HG03103 (cell line): ENCODE measurements around the gene GABRB2.

Experiments
- ATAC-seq: cut with Tn5 transposase; IDR thresholded peaks from one replicate; pipeline ENCODE4 v1.9.1; 2021; ENCODE audit warnings: low read depth; ENCODE audit not compliant: unreplicated experiment

GABRB2 gene

DNA sequence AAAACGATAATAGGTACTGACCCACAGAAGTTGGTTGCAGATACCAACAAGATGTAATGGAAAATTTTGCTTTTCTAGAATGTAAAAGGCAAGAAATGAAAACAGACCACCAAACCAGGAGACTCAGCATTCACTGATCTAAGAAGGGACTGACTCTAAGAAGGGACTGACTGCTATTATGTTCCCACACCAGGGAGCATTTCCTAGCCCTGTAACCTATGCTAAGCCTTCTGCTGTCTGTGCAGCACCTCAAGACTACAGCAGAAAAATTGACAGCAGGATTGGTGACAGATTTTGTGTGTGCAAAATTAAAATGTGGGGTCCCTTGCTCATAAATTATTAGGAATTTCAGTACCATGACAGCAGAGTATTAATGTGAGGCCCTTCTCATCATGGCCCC lies 154.8 kb downstream of the GABRB2 start:
- no peak for ATAC-seq

DNA sequence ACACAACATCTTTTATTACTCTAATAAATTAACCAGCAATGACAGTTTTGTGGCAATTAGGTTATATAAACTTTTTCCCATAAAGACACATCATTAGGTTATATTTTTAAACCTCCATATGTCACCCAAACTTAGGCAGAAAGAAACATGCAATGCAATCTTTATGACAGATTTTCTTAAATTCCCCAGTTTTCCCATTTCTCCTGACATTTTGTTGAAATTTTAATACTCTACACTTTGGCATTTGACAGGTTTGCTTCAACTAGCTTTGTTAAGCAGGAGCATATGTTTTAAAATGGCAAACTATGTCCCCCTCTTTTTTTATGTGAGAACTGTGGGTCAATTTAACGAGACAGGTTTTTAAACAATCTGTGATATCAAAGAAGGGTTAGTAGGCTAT lies 155.5 kb downstream of the GABRB2 start:
- no peak for ATAC-seq

DNA sequence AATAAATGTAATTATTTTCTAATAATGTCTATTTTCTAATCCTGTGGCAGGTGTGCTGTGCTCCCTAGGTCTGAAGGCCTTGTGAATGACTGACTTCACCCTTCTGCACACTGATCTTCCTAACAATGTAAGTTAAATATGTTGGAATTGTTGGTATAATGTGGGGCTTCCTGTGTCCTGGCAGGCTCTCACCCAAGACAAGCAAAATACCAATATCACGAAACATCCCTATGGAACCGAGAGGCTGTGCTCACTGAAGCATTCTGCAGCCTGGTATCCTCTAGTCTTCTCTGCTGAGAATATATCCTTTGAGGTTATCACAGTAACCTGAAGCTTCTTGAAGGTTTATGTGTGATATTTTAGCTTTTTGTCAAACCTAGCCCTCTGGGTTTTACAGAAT lies 159.4 kb downstream of the GABRB2 start:
- no peak for ATAC-seq

- no peak for ATAC-seq
Measured at GRCh38 chr5:161385027-161385426, 161.5 kb downstream of the GABRB2 start.

GRCh38 chr5:161382685-161383084 lies 163.8 kb downstream of the GABRB2 start:
- ATAC-seq = no peak

DNA sequence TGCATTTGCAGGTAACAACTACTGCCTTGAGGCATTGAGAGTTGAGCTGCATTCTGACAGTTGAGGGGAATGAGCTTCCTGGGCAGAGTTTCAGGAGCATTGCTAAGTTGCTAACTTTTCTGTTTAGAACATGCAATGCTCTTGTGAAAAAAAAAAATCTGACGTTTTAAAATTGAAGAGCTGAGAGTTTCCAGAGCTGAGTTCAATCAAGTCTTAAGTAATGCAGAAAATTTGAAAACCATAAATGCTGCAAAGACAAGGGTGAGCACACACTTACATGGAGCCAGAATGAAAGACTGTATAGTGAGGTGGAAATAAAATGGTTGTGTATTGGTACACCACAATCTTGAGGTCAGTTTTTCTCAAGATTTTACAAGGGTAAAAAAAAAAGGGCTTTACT lies 166.0 kb downstream of the GABRB2 start:
- ATAC-seq = no peak

GRCh38 chr5:161378701-161379100 lies 167.8 kb downstream of the GABRB2 start:
- no peak for ATAC-seq

DNA sequence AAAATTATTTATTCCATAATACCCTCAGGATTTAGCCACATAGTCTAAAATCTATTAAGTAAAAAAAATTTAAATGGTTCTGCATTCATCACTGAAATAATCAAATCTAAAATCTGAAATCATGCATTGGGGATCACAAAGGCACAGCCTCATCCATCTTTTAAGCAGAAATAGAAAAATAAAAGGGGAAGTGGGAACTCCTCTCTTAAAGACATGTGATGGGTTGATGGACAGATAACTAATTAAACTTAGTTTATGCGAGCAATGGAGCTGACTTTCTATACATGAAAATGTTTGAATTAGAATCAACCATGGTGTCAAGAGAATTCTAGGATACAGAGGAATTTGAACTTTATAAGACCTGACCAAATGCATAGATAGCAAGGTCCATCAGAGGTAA lies 170.5 kb downstream of the GABRB2 start:
- no peak for ATAC-seq

DNA sequence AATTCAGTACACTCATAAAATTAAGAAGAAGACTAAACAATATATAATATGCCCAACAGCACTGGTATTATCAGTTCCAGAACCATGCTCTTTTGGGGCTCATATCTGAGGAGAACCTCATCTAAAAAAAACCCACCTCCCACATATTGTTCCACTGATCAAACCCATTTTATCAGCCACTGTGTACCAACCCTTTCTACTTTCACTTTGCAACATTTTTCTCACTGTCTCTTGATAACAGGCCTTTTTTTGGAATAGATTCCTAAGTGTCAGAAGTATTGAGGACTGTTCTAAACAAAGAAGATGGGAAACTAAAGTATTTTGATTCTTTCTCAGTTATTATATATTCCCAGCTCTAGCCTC lies 173.2 kb downstream of the GABRB2 start:
- no peak for ATAC-seq

DNA sequence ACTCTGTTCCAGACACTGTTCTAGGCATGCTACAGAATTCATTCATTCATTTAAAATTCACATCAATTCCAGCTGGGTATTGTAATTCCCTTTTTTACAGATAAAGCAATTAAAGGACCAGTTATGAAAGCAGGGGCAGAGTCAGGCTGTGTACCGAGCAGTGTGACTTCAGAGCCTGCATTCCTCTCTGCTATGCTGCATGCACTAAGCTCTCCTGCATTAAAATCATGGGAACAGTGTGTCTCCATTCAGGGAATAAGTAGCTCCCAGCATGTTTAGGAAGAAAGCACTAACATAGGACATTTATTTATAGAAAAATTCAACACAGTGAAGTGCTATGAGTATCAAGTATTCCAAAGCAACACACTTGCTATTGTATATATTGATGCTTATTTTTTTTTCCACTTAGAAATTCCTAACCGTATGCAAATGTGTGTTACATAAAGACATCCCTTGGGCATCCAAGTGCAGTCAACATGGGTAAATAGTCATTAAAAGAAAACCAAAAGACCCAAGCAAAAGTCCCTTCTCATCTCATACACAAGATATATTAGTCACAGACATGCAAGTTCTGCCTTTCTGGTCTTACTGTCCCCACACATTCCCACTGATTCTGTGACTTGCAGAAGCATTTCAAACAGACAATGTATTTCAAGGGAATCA lies 173.7 kb downstream of the GABRB2 start:
- ATAC-seq = no peak

DNA sequence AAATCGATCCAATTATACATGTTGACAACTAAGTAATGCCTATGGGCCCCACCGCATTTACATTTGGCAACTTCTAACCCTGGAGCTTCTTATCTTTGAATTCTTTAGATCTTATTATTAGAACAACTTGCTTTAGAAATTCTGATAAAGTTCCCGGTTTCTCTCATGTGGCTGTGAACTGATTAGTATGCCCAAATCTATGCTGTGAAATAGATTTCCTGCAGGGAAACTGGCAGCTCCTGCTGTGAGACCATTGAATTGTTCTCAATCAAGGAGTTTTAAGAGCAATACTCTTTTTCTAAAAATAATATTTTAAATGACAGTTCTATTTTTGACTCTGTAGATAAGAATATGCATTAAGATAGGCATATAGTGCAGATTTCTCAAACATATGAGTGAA lies 177.5 kb downstream of the GABRB2 start:
- no peak for ATAC-seq

DNA sequence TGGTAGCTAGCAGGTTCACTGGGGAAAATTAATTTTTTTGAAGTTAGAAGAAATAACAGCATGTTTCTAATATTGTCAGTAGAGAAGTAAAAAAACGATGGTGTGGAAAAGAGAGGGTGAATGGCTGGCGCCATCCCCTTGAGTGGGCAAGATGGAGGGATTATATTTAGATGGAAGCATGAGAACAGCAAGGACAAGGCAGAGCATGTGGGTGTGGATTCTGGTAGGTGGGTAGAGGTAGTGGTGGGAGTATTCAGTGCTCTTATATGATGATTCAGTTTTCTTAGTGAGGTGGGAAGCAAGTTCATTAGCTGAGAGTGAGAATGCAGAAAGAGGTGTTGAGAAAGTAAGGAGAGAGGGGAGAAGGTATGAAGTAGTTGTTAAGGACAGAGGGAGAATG lies 188.1 kb downstream of the GABRB2 start:
- no peak for ATAC-seq

GRCh38 chr5:161344234-161344633 lies 202.3 kb downstream of the GABRB2 start:
- ATAC-seq = no peak

- no peak for ATAC-seq
Measured at GRCh38 chr5:161342886-161343285, 203.6 kb downstream of the GABRB2 start.

- no peak for ATAC-seq
Measured at GRCh38 chr5:161340012-161340411, 206.5 kb downstream of the GABRB2 start.

DNA sequence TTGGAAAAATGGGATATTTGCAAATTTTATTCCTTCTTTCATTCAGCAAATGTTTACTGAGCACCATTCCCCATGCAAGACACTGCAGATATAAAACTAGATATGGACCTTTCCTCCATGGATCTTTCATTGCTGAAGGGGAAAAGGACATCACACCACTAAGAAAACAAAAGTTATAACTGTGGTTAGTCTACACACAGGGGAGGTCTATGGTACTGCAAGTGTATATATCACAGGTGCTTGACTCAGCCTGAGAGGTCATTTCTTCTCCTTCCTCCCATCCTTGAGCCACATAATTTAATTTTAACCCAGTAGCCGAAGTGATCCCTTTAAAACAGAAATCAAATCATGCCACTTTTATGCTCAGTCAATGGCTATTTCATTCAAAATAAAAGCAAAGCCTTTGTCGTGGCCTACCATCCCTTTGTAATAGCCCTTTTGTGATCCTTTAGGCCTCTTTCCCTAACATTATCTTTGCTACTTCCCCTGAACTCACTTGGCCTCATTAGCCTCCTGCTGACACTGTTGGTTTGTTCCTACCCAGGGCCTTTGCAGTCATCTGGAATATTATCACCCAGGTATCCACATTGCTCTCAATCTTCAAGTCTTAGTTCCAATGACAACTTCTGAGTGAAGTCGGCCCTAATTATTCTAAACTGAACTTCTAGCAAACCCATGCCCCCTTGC lies 213.2 kb downstream of the GABRB2 start:
- ATAC-seq = no peak

GRCh38 chr5:161332343-161332742 lies 214.2 kb downstream of the GABRB2 start:
- ATAC-seq = no peak

DNA sequence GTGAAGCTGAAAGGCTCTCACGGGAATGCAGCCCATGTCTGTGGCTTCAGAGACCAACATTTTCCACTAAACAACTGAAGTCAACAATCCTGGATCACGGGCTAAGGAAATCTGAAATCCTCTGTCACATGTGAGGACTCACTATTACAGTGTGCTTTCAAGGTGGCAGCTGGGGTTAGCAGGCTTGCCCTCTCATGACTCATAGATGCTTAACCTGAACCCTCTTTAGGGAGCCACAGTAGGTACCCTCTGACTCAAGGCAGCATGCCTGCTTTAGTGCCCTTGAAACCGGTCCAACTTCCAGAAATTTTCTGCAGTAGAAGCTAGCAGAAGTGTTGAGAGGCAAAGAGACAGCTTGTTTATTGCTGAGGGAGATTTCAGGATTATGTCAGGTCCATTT lies 232.5 kb downstream of the GABRB2 start:
- ATAC-seq = no peak

DNA sequence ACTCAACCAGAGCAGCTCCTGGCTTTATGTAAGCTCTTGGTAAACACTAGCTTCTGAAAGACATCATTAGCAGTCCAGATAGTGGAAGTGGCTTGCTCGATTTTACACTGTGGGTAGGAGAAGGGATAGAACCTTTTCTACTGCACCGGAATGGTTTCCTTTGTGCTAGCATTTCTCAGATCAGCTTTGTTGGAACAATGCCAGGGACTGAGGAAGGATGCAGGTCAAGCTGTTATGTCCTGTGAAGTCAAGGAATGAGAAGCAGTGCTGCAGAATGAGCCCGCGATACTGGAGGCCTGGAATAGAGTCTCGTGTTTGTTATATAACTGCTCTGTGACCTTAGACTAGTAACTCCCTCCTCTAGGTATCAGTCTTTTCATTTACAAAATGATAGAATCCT lies 233.6 kb downstream of the GABRB2 start:
- no peak for ATAC-seq

GRCh38 chr5:161311965-161312364 lies 234.6 kb downstream of the GABRB2 start:
- no peak for ATAC-seq

DNA sequence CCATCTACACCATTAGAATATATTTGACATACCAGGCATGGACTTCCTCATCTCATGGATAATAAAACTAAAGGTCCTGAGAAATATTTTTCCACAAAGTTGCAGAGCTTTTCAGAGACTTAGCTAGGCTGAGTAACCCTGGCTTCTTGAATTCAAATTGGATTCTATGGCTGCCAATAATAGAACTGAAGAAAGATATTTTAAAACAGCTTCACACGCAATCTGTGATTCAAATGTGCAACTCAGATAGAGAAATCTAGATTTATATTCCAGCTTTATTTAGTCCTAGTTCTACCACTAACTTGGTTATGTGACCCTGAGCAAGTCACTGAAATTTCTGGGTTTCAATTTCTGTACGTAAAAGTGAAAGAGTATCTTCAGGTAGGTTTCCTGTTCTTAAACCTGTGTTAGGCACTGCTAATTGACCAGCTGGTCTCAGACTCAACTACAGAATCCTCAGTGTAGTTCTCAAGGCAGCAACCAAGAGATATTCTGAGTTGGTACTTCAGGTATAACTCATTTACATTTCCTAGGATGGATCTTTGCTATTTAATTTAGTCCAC lies 235.3 kb downstream of the GABRB2 start:
- peak; percentile 71 for ATAC-seq

DNA sequence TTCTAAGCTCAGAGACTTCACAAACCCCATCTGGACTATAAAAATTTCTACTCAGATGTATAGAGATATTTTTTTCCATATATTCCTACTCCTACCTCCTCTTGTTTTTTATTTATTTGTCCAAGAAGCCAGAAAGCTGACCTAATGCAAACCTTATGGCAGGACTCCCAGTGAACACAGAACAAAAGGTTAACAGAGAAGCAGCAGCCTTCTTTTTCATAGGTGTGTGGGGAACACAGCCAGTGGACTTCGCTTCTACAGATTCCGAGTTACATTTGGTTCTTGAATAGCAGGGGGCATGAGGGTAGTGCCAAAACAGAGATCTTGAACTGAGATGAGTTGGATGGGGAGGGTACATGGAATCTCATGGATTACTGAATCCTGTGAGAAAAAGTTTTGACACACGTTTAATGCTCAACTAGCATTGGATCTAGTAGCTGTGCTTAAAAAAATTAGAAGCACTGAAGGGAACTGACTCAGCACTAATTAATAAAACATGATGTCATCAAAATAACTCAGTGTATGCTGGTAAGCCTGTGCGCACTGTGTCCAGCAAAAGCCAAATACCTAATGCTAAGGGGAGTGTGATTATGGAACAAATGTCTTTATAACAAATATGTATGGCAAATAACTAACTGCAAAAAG lies 240.1 kb downstream of the GABRB2 start:
- ATAC-seq = no peak
